Limb (tissue), 2 donors: ENCODE results near the gene ITPR3.

Experiments used
- DNase-seq, 2 donors: peaks; one replicate each; pipeline ENCODE4 v3.0.0-alpha.2; 2016; ENCODE audit errors: extremely low spot score in 2 of 2

ITPR3 gene

DNA sequence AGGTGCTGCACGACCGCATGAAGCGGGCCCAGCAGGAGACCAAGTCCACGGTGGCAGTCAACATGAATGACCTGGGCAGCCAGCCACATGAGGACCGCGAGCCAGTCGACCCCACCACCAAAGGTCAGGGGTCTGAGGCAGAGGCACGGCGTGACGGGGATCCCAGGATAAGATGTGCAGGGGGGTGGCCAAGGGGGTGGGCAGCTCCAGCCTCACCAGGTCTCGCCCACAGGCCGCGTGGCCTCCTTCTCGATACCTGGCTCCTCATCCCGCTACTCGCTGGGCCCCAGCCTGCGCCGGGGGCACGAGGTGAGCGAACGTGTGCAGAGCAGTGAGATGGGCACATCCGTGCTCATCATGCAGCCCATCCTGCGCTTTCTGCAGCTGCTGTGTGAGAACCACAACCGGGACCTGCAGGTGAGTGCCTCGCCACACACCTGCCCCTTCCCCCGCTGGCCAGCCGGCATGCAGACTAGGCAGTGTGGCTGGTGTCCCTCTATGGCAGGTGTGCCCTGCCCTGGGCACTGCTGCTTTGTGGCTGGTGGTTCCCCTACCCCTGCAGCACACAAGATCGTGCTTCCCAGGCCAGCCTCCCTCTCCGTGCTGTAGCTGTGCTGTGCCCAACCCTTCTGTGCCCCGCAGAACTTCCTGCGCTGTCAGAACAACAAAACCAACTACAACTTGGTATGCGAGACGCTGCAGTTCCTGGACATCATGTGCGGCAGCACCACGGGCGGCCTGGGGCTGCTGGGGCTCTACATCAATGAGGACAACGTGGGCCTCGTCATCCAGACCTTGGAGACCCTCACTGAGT, 64.5 kb downstream of the ITPR3 start:
- no peak for DNase-seq

DNA sequence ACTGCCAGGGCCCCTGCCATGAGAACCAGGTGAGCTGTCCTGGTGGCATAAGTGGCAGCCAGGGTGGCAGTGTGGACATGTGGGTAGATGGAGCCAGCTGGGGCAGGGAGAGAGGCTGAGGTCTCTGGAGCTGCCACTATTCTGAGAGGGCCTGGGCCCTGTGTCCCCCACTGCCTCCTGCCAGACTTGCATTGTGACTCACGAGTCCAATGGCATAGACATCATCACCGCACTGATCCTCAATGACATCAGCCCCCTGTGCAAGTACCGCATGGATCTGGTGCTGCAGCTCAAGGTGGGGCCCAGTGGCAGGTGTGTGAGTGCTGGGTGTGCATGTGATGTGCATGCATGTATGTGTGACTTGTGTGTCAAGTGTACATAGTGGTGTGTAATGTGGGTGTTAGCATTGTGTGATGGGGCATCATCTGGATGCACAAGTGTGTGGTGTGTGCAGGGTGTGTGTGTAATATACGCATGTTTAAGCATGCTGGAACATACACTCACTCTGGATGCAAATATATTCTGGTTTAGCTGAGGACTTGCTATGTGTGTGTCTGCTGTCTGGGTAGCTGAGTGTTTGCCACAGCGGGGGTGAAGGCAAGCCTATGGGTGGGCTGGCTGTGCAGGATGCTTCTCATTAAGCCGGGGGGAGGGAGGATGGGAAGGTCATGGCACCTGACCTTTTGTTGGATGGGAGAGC, 65.3 kb downstream of the ITPR3 start:
- no peak for DNase-seq

- DNase-seq = no peak
These were observed 66.2 kb downstream of the ITPR3 start for GRCh38 chr6:33686981-33687975.

GRCh38 chr6:33688006-33688405, 66.9 kb downstream of the ITPR3 start:
- no peak for DNase-seq

DNA sequence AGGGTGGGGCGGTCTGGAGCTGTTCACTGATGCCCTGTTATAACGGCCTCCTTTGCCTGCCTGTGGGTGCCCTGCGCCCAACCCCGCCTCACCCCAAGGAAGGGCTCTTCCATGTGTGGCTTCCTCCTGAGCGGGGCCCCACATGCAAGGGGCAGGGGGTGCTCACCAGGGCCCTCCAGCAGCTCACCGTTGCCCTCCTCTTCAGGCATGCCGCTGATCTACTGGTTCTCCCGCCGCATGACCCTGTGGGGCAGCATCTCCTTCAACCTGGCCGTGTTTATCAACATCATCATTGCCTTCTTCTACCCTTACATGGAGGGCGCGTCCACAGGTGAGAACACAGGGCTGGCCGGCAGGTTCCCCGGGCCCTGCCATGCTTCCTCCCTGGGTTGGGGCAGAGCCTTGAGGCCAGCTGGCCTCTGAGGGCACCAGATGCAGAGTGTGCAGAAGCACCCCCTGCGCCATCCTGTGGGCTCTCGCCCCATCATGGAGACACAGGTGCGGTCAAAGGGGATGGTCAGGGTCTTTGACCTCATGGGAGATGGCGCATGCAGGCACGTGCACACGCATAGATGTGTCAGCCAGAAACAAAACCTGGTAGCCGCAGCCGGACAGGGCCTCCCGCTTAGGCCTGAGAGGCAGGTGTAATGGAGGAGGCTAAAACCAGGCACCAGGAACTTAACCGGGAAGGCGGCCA, 67.5 kb downstream of the ITPR3 start:
- no peak for DNase-seq

DNA sequence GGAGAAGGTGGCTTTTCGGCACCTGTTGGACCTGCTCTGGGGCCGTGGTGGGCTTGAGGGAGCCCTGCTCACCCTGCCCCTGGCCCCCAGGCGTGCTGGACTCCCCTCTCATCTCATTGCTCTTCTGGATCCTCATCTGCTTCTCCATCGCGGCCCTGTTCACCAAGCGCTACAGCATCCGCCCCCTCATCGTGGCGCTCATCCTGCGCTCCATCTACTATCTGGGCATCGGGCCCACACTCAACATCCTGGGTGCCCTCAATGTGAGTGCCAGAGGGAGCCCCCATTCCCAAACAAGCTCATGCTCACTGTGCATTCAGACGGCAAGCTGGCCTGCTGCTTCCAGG, 68.0 kb downstream of the ITPR3 start:
- no peak for DNase-seq

DNA sequence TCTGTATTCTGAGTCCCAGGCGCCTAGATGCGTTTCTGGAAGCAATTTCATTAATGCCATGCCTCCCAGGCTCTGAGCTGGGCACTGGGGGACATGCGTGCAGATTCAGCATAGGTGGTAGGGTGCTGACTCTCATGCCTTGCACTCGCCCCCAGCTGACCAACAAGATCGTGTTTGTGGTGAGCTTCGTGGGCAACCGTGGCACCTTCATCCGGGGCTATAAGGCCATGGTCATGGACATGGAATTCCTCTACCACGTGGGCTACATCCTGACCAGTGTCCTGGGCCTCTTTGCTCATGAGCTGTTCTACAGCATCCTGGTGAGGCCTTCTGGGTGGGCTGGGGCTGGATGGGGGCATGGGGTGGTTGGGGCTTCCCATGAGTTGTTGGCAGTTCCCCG, 68.8 kb downstream of the ITPR3 start:
- DNase-seq = no peak

DNA sequence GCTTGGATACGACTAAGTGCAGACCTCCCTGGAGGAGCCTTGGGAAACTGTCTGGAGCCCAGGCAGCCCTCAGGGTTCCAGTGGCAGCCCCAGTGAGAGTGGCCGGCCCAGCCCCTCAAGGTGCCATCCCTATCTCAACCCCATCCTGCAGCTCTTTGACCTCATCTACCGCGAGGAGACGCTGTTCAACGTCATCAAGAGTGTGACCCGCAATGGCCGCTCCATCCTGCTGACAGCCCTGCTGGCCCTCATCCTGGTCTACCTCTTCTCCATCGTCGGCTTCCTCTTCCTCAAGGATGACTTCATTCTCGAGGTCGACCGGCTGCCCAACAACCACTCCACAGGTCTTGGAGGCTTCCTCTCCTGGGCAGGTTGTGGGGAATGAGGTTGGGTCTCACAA, 69.6 kb downstream of the ITPR3 start:
- no peak for DNase-seq

- DNase-seq = no peak
These were observed 70.4 kb downstream of the ITPR3 start for GRCh38 chr6:33691456-33692077.

- DNase-seq = no peak
These were observed 71.1 kb downstream of the ITPR3 start for GRCh38 chr6:33692078-33692759.

DNA sequence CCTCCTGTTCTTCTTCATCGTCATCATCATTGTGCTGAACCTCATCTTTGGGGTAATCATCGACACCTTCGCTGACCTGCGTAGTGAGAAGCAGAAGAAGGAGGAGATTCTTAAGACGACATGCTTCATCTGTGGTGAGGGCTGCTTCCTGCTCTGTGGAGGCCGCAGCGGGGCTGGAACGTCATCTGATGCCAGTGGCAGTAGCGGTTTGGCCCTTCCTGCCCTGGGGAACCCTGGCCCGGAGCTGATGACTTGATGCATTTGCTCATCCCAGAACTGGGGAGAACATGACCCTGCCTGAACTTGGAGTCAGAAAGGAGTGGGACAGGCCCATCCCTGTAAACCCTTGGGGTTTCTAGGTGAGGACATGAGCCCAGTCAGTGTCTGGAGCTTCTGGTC, 71.6 kb downstream of the ITPR3 start:
- DNase-seq = no peak

DNA sequence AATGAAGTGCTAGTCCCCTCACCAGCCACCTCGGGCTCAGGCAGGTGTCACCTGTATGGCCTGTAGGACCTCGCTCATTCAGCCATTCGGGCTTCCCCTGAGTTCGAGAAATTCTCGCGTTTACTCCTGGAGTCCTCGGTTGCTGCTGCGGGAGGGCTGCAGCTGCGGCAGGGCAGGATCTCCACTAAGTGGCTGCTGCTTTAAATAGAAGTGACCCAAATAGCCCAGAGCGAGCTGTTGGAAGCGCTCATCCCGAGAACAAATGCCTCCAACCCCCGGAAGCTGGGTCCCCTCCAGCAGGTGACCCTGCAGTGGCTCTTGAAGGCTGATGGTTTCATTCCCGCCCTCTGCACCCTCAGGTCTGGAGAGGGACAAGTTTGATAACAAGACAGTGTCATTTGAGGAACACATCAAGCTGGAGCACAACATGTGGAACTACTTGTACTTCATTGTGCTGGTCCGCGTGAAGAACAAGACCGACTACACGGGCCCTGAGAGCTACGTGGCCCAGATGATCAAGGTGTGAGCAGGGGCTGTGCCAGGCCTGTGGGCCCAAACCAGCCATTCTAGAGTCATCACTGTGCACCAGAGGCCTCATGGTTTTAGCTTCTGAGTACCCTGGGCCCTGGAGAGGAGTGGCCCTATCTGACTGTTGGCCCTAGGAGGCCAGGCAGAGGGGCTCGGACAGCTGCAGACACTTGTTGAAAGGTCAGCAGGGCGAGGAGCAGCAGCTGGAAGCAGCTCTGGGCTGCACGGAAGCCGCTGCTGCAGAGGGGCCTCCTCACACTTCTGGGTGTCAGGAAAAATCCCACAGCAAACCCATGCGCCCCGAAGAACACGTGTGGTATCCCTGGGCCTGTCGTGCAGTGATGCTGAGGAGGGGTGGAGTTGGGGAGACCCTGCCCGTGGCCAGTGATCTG, 72.3 kb downstream of the ITPR3 start:
- peak in 1 of 2 donors; percentile 18 for DNase-seq

- DNase-seq = peak; percentile 6 to 67
These were observed 73.3 kb downstream of the ITPR3 start for GRCh38 chr6:33694401-33694931.

- no peak for DNase-seq
These were observed 73.9 kb downstream of the ITPR3 start for GRCh38 chr6:33694977-33695376.

- DNase-seq = no peak
These were observed 74.3 kb downstream of the ITPR3 start for GRCh38 chr6:33695451-33695887.

DNA sequence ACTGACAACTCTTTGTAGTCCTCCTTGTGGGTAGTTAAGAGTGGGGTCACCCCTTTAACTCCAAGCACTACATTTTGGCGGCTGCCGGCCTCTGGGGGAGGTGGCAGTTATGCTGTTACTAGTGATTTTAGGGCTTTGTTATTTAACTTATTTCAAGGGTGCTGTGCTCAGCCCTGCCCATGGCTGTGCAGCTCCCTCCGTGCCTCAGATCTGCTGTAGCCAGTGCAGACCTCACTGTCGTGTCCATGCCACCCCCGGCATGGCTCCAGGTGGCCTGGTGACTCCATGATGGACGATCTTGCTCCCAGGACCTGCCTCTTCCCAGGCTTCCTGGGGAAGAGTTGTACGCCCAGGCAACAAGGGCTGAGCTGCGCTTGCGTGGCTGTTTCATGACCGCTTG, 75.0 kb downstream of the ITPR3 start:
- DNase-seq = no peak

DNA sequence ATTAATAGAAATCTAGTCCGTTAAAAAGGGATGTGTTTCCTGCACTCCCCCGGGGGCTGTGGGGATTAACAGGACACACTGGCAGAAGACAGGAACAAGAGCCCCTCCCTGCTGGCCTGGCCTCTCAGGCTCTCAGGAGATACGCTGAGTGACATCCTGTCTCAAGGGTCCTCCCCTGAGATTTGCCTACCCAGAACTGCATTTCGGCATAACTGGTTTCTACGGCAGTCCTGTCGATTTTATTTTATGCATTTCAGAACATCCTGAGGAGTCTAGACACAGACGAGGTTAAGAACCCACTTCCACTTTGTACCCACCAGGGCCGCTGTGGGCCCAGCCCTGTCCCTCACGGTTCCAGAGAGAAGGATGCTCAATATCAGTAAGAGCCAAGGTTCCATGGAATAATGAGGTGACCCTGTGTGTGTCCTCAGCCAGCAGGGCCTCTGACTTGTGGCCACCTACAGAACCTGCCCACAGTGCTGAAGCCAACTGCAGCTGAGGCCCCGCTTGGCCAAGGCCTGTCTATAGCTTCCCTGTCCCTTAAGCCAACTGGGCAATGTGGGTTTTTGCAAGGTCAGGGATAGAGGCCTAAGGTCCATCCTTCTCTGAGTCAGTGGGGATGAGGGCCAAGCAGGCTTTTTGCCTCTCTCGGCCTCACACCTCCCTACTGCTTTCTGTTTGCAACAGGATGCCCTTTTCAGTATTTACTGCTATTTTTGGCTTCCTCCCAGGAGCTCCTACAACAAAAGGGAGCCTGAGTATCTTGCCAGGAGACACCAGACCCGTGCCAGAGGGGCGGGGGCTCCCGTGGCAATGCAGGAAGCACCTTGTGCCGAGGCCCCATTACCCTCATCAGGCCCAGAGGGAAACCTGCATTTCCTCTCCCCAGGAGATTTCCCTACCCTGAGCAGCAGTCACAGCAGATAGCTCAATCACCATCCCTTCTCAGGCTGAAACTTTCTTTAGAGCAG, 75.7 kb downstream of the ITPR3 start:
- DNase-seq = no peak

GRCh38 chr6:33697845-33698244, 76.7 kb downstream of the ITPR3 start:
- DNase-seq = no peak
